Heart left ventricle (tissue), 16 donors: ENCODE data around the gene DPEP3. TPM values are rescaled to one million over a fixed set of nuclear protein-coding genes. Genes with fewer than 3 reads are reported as not detected.

Source experiments
- ATAC-seq, 4 donors: fragments of 200-7000 bp; cut with Tn5 transposase; one replicate each; pipeline ENCODE4 v1.9.1; 2020 to 2022; ENCODE audit warnings: moderate library complexity in 4 of 4, mild to moderate bottlenecking in 3 of 4, moderate number of reproducible peaks in 1 of 4
- DNase-seq, 5 donors: peaks; one replicate each; pipeline ENCODE4 v3.0.0-alpha.2; 2020
- H3K27ac ChIP-seq, 12 donors: fragments of 200-600 bp; sonication (generic) in 4 of 12; one replicate each; pipeline versions ENCODE4 v1.5.0 to v1.8.0; 2016 to 2022; ENCODE audit warnings: mild to moderate bottlenecking in 2 of 12
- H3K27me3 ChIP-seq, 9 donors: fragments of 200-600 bp; sonication (generic) in 2 of 9; one replicate each; pipeline versions ENCODE4 v1.5.1 to v1.8.0; 2016 to 2022; ENCODE audit warnings: mild to moderate bottlenecking in 3 of 9
- H3K36me3 ChIP-seq, 9 donors: fragments of 200-600 bp; sonication (generic) in 2 of 9; one replicate each; pipeline versions ENCODE4 v1.5.0 to v1.8.0; 2018 to 2022; ENCODE audit warnings: mild to moderate bottlenecking in 2 of 9
- H3K4me1 ChIP-seq, 12 donors: fragments of 200-600 bp; sonication (generic) in 4 of 12; one replicate each; pipeline versions ENCODE4 v1.5.0 to v1.8.0; 2016 to 2022; ENCODE audit warnings: mild to moderate bottlenecking in 3 of 12
- H3K4me3 ChIP-seq, 12 donors: fragments of 200-600 bp; sonication (generic) in 4 of 12; one replicate each; pipeline versions ENCODE4 v1.5.0 to v1.8.0; 2017 to 2022; ENCODE audit warnings: mild to moderate bottlenecking in 9 of 12, moderate library complexity in 4 of 12
- H3K9me3 ChIP-seq, 12 donors: fragments of 200-600 bp; sonication (generic) in 4 of 12; one replicate each; pipeline versions ENCODE4 v1.5.0 to v1.8.0; 2016 to 2022; ENCODE audit warnings: mild to moderate bottlenecking in 1 of 12
- CTCF ChIP-seq, 12 donors: fragments of 200-600 bp; sonication (generic) in 4 of 12; IDR thresholded peaks; one replicate each; pipeline versions ENCODE4 v1.5.0 to v1.8.0; 2018 to 2022; ENCODE audit warnings: antibody characterized with exemption in 12 of 12, mild to moderate bottlenecking in 5 of 12
- POLR2A ChIP-seq, 2 donors: fragments of 450-650 bp; IDR thresholded peaks; one replicate each; pipeline ENCODE4 v1.6.1; 2017; ENCODE audit warnings: antibody characterized with exemption in 2 of 2, mild to moderate bottlenecking in 2 of 2, moderate library complexity in 2 of 2
- WGBS, 4 donors: extraction: QIAGEN DNeasy Blood & Tissue Kit in 2 of 4; methylation state at CpG; one replicate each; pipeline versions ENCODE4 v1.1.5 to v1.1.7; 2013 to 2018; 5-methylcytosine and 5-hydroxymethylcytosine counted together
- intact Hi-C, 10 donors: fragments of 100-400 bp; cut with DNase I; formaldehyde crosslinking; loops; one replicate each; pipeline versions ENCODE4 v1.11.1 to v1.14.2; 2022
- polyA plus RNA-seq, 2 donors: library from polyadenylated mRNA; stranded (reverse); fragments of 200-250 nt; gene quantifications; one replicate each; pipeline ENCODE4 v1.2.3, GENCODE V29; 2013
- total RNA-seq, 9 donors: library from RNA; depleted of rRNA in 2 of 9; stranded (reverse); fragments of >200 nt in 2 of 9; fragmentation: NEBNext Ultra II Directional in 3 of 9; extraction: Animal tissue kit (Norgen Biotek cat#: 25700) in 3 of 9; gene quantifications; one replicate each; pipeline versions ENCODE4 v1.1.0 to v1.2.4, GENCODE V29; 2016 to 2023
- donor health status: ischemic (EF 13 %, LVEDD 7.1; RV severe dilation, severe dysfunction).
- donor health status: healthy with polysubstance abuse.
- donor health status: DM: no; HTN: yes; CAD: no.
- donor health status: DM: no; HTN: no; CAD: no.
- donor health status: ischemic (EF 25% LVEDD 6.9; RV normal size, moderate dysfunction).
- donor health status: ischemic (EF 25% LVEDD 5.7; RV mildly dilated, moderate dysfunction).
- donor health status: healthy.
- donor health status: DM: yes; HTN: yes; CAD: no.
- donor health status: ischemic (EF 35%, LVEDD 5.7; RV mildly dilated, moderate dysfunction).
- donor health status: nonischemic (EF 11% LVEDD 7.7; RV severe dilation, severe dysfunction).
- donor health status: DM: yes; HTN: yes; CAD: no.
- donor health status: PGD.
- donor health status: ischemic (EF 29% LVEDD 5.4; RV normal size, mild dysfunction).
- donor health status: nonischemic (EF 23%, LVEDD 6.1; RV moderate dilation, normal function).

Gene DPEP3
- total and polyA plus RNA-seq, 11 donors = 0.13 to 0.16 TPM; not detected in 9

GRCh38 chr16:67945392-67945933 lies 34.8 kb downstream of the DPEP3 start:
- ATAC-seq (peak in 2 of 4 donors; percentile 0 to 5), DNase-seq (peak in 2 of 5 donors; percentile 60 to 75)
- H3K27ac ChIP-seq = peak overlapping the region in 11 of 12 donors; percentile 8 to 89 (median 68)
- 69 to 85% (median 71%) methylated on average over 13 to 24 of the region's 24 CpGs for WGBS, 4 donors
- intact Hi-C loops = no loop called here
- no peak for TF ChIP-seq CTCF (IDR thresholded peaks at IDR 0.05)
- no peak for TF ChIP-seq POLR2A (IDR thresholded peaks at IDR 0.05)
- peaks cover 15 to 99% (median 96%) of the 10 kb centered on the region in 9 donors for H3K36me3 ChIP-seq
- H3K4me1 ChIP-seq = peaks cover 4 to 60% (median 32%) of the 10 kb centered on the region in 12 donors
- H3K4me3 ChIP-seq = no peak overlapping the region
- no peaks in the 10 kb centered on the region for H3K27me3 ChIP-seq
- no peaks in the 10 kb centered on the region for H3K9me3 ChIP-seq

DNA sequence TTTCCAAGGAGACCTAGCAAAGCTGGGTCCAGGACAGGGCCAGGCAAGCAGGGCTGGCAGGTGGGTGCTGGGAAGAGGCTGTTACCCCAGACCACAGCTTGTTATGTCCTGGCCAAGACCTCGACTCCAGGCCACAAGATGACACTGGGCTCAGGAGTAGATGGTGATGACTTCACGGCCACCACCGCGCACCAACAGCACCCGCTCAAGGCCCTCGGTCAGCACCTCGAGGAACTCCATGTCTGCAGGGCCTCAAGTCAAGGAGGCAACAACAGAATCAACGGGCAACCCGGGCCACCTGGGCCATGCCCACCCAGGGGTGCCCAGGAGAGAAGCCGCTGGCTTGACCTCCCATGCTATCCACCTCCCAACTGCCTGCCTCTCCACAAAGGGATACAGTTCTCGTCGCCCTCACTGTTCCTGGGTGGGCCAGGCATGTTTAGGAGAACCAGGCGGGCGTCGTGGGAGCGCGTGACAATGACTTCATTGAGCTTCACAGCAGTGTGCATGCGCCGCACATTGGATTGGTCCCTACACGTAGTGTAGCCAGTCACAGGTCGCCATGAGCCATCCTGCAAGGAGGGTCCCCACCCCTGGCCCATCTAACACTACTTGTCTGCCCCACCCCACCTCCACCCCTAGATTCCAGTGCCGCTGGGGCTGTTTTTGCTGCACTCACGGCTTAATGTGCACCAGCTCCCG lies 35.5 kb downstream of the DPEP3 start:
- Histone ChIP-seq H3K9me3 (no peaks in the 10 kb centered on the region), H3K4me1 (peaks cover 4 to 66% (median 32%) of the 10 kb centered on the region in 12 donors), H3K27me3 (no peaks in the 10 kb centered on the region), H3K27ac (peak overlapping the region in 11 of 12 donors; percentile 47 to 89 (median 68)), H3K4me3 (no peak overlapping the region), H3K36me3 (peaks cover 15 to 99% (median 96%) of the 10 kb centered on the region in 9 donors)
- ATAC-seq = no peak
- 84 to 87% (median 86%) methylated on average over 13 to 24 of the region's 24 CpGs for WGBS, 4 donors
- intact Hi-C loops = loop anchor here in 2 of 10 donors (5.0 kb wide), 2 partner anchors 77 to 97 kb away; partner anchors contain the start of genes DDX28 (in 1 of the 2) and DUS2 (in 1 of the 2)
- no peak for TF ChIP-seq POLR2A (IDR thresholded peaks at IDR 0.05)
- no peak for TF ChIP-seq CTCF (IDR thresholded peaks at IDR 0.05)
- no peak for DNase-seq

DNA sequence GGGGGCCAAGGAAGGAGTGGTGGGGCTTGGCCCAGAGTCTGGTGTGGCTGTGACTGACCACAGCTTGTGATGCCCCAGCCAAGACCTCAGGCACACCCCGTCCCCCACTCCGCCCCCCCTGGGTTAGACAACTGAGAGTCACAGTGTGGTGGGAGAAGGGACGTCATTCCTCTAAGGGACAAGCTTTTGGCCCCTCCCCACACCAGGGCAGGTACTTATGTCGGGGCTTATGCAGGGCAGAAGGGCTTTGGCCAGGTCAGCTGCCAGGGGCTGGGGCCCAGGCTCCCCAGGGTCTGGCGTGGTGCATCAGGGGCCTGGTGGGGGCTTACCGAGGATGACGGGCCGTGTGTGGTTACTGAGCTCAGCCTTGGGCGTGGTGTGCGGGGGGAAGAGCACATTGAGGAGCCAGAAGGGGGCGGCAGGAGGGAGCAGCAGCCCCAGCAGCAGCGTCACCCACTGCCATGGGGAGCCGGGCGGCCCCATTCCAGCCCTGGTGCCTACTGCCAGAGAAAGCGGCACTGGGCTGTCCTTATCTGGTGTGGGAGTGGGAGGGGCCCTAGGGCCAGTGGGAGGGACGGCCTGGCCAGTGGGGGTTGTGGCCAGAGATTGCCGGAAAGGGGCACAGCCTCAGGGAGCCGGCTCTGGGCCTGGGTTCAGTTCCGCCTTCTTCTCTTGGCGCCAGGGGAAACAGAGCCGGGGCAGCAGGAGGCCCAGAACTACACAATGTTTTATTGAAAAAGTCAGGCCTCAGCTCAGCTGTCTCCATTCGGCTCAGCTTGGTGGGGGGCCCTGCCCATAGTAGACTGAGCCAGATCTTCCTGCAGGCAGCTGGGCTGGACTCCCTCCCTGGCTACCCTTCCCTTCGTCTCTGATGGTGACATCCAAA lies 36.4 kb downstream of the DPEP3 start, which contains the start of gene LCAT:
LCAT (minus strand) TSS at position 502 of the 886 bp plus-strand sequence; CDS start at position 483, 19 bp downstream.
- H3K4me3 ChIP-seq = no peak within 1 kb of the TSS
- no peaks in the 10 kb centered on the region for H3K9me3 ChIP-seq
- WGBS, 4 donors = 47 to 63% (median 52%) methylated on average over 18 to 23 of the region's 23 CpGs
- DNase-seq = peak; percentile 65 to 77 (median 66)
- intact Hi-C loops = loop anchor here in 2 of 10 donors (5.0 kb wide), 2 partner anchors 78 to 98 kb away; partner anchors contain the start of genes DDX28 (in 1 of the 2) and DUS2 (in 1 of the 2)
- H3K36me3 ChIP-seq = peaks cover 15 to 98% (median 94%) of the 10 kb centered on the region in 9 donors
- peak within 1 kb of the TSS; percentile 25 to 89 (median 66) for H3K27ac ChIP-seq
- H3K27me3 ChIP-seq = no peaks in the 10 kb centered on the region
- H3K4me1 ChIP-seq = peaks cover 4 to 71% (median 32%) of the 10 kb centered on the region in 12 donors
- TF ChIP-seq POLR2A (IDR thresholded peaks at IDR 0.05) (peak in 1 of 2 donors; percentile 36), CTCF (IDR thresholded peaks at IDR 0.05) (peak in 1 of 12 donors; percentile 8)
- peak; percentile 48 to 63 (median 58) for ATAC-seq
